SK-N-MC (cell line): ENCODE data around the gene NDFIP1.

ENCODE experiments used
- EZH2 ChIP-seq: fragments of 200-600 bp; sonication (generic); IDR thresholded peaks from one replicate; pipeline ENCODE4 v1.6.1; 2017; ENCODE audit warnings: antibody characterized with exemption
- POLR2AphosphoS5 ChIP-seq: IDR thresholded peaks from 2 replicates; pipeline ENCODE4 v1.6.1; 2012; ENCODE audit warnings: mild to moderate bottlenecking, low read depth, low read length, borderline replicate concordance

GRCh38 chr5:142097681-142098080 is 10.9 kb upstream of the NDFIP1 start:
- TF ChIP-seq POLR2AphosphoS5 (no peak), EZH2 (no peak)
